IMR-90 (cell line): ENCODE measurements around the gene EFCAB8. TPM values are rescaled to one million over a fixed set of nuclear protein-coding genes. Genes with fewer than 3 reads are reported as not detected.

Experiments used
- ATAC-seq: fragments of 200-7000 bp; cut with Tn5 transposase; 2 replicates; pipeline ENCODE4 v1.9.1; 2020; ENCODE audit warnings: low read depth, mild to moderate bottlenecking, moderate library complexity
- BruUV-seq: library from RNA; stranded (reverse); fragments of 400-500 nt; replicated peaks from 2 replicates; lab custom pipeline; 2021; lab: Mats Ljungman, UMichigan
- CTCF ChIA-PET: fragments of 300-600 bp; formaldehyde crosslinking; extraction: SDS; loops from one replicate; lab custom pipeline; 2021; ENCODE audit warnings: antibody characterized with exemption; lab: Yijun Ruan, JAX
- POLR2A ChIA-PET: fragments of 300-600 bp; sonication (Branson Sonifier 250); formaldehyde crosslinking; loops from one replicate; lab custom pipeline; 2022; ENCODE audit warnings: antibody characterized with exemption; ENCODE audit not compliant: unreplicated experiment; lab: Charles Lee
- DNase-seq: peaks from one replicate; pipeline ENCODE4 v3.0.0; 2013
- H2AFZ ChIP-seq: replicated peaks from 2 replicates; pipeline ENCODE3; 2013; ENCODE audit warnings: low read length, mild to moderate bottlenecking; ENCODE audit not compliant: poor library complexity
- H2AK5ac ChIP-seq: 2 replicates; pipeline ENCODE4 v1.6.1; 2013; ENCODE audit warnings: low read depth, low read length, inconsistent platforms
- H2AK9ac ChIP-seq: replicated peaks from 2 replicates; pipeline ENCODE3; 2013; ENCODE audit warnings: mild to moderate bottlenecking, low read depth, low read length, moderate library complexity; ENCODE audit not compliant: poor library complexity
- H2BK120ac ChIP-seq: 2 replicates; pipeline ENCODE4 v1.6.1; 2013; ENCODE audit warnings: low read depth, low read length, inconsistent platforms
- H2BK15ac ChIP-seq: 3 replicates; pipeline ENCODE4 v1.6.1; 2013; ENCODE audit warnings: low read depth, low read length, inconsistent platforms
- H2BK20ac ChIP-seq: 2 replicates; pipeline ENCODE4 v1.6.1; 2013; ENCODE audit warnings: low read depth, mild to moderate bottlenecking, inconsistent platforms, low read length, moderate library complexity
- H2BK5ac ChIP-seq: 2 replicates; pipeline ENCODE4 v1.6.1; 2013; ENCODE audit warnings: mild to moderate bottlenecking, low read depth, low read length, inconsistent platforms; ENCODE audit not compliant: poor library complexity, severe bottlenecking
- H3K14ac ChIP-seq: replicated peaks from 2 replicates; pipeline ENCODE4 v1.6.1; 2013; ENCODE audit warnings: low read depth, low read length, inconsistent platforms
- H3K18ac ChIP-seq: 2 replicates; pipeline ENCODE4 v1.6.1; 2013; ENCODE audit warnings: low read depth, low read length, control low read depth
- H3K23ac ChIP-seq: 2 replicates; pipeline ENCODE4 v1.6.1; 2013; ENCODE audit warnings: low read depth, low read length, inconsistent platforms
- H3K27ac ChIP-seq: 2 replicates; pipeline ENCODE4 v1.5.1; 2013; ENCODE audit warnings: mild to moderate bottlenecking, control low read depth, low read length; ENCODE audit not compliant: insufficient read depth
- H3K27me3 ChIP-seq: 2 replicates; pipeline ENCODE4 v1.6.1; 2013; ENCODE audit warnings: low read length; ENCODE audit not compliant: control insufficient read depth, insufficient read depth
- H3K36me3 ChIP-seq: 2 replicates; pipeline ENCODE4 v1.6.1; 2013; ENCODE audit warnings: low read length, mixed read lengths; ENCODE audit not compliant: control insufficient read depth, insufficient read depth
- H3K4ac ChIP-seq: 2 replicates; pipeline ENCODE4 v1.6.1; 2013; ENCODE audit warnings: low read depth, low read length, inconsistent platforms
- H3K4me1 ChIP-seq: 2 replicates; pipeline ENCODE4 v1.6.1; 2013; ENCODE audit warnings: low read length, mixed read lengths; ENCODE audit not compliant: control insufficient read depth, insufficient read depth
- H3K4me2 ChIP-seq: 2 replicates; pipeline ENCODE4 v1.6.1; 2013; ENCODE audit warnings: low read depth, mild to moderate bottlenecking, control low read depth, low read length, moderate library complexity
- H3K4me3 ChIP-seq: 2 replicates; pipeline ENCODE4 v1.5.1; 2013; ENCODE audit warnings: low read depth, mild to moderate bottlenecking, control low read depth, low read length, moderate library complexity; ENCODE audit not compliant: insufficient read depth
- H3K56ac ChIP-seq: 2 replicates; pipeline ENCODE4 v1.6.1; 2013; ENCODE audit warnings: low read length, inconsistent platforms; ENCODE audit not compliant: insufficient read depth; ENCODE audit errors: extremely low read depth
- H3K79me1 ChIP-seq, 2 experiments: 2 replicates each; pipeline ENCODE4 v1.6.1; 2013; ENCODE audit warnings: low read length in 2 of 2, inconsistent platforms in 1 of 2, low read depth in 1 of 2
- H3K9ac ChIP-seq: 2 replicates; pipeline ENCODE4 v1.6.1; 2013; ENCODE audit warnings: low read depth, low read length, control low read depth
- H3K9me1 ChIP-seq: 2 replicates; pipeline ENCODE4 v1.6.1; 2013; ENCODE audit warnings: low read length, inconsistent platforms; ENCODE audit not compliant: insufficient read depth
- H3K9me3 ChIP-seq: 2 replicates; pipeline ENCODE4 v1.6.1; 2013; ENCODE audit warnings: low read length; ENCODE audit not compliant: control insufficient read depth, insufficient read depth
- H4K20me1 ChIP-seq: 2 replicates; pipeline ENCODE4 v1.6.1; 2013; ENCODE audit warnings: low read length, inconsistent platforms; ENCODE audit not compliant: insufficient read depth
- H4K5ac ChIP-seq: 2 replicates; pipeline ENCODE4 v1.6.1; 2013; ENCODE audit warnings: mild to moderate bottlenecking, low read depth, low read length, control low read depth
- H4K8ac ChIP-seq, 2 experiments: 2 replicates each; pipeline ENCODE4 v1.6.1; 2013; ENCODE audit warnings: low read depth in 2 of 2, low read length in 2 of 2, control low read depth in 1 of 2, inconsistent platforms in 1 of 2
- H4K91ac ChIP-seq: 2 replicates; pipeline ENCODE4 v1.6.1; 2013; ENCODE audit warnings: low read depth, low read length, inconsistent platforms; ENCODE audit not compliant: insufficient read depth
- BHLHE40 ChIP-seq: fragments of 150-350 bp; IDR thresholded peaks from 2 replicates; pipeline ENCODE4 v1.6.1; 2016; ENCODE audit warnings: mild to moderate bottlenecking, low read depth, low read length
- CEBPB ChIP-seq: IDR thresholded peaks from 2 replicates; pipeline ENCODE4 v1.6.1; 2012; ENCODE audit warnings: low read depth, low read length, improper control_type of control experiment
- CTCF ChIP-seq: conservative IDR thresholded peaks from 2 replicates; pipeline ENCODE4 v1.5.1; 2012; ENCODE audit warnings: mild to moderate bottlenecking, low read depth, low read length, improper control_type of control experiment
- ELK1 ChIP-seq: fragments of 150-350 bp; IDR thresholded peaks from 2 replicates; pipeline ENCODE4 v1.6.1; 2016; ENCODE audit warnings: low read depth, mild to moderate bottlenecking, low read length, moderate library complexity, borderline replicate concordance
- FOS ChIP-seq: fragments of 150-350 bp; IDR thresholded peaks from 2 replicates; pipeline ENCODE4 v1.6.1; 2016; ENCODE audit warnings: low read depth, low read length
- MAZ ChIP-seq: IDR thresholded peaks from 2 replicates; pipeline ENCODE4 v1.6.1; 2012; ENCODE audit warnings: low read depth, mild to moderate bottlenecking, low read length, improper control_type of control experiment, moderate library complexity, borderline replicate concordance
- NFE2L2 ChIP-seq: fragments of 150-350 bp; IDR thresholded peaks from 2 replicates; pipeline ENCODE4 v1.6.1; 2016; ENCODE audit warnings: low read depth, mild to moderate bottlenecking, low read length
- RCOR1 ChIP-seq: IDR thresholded peaks from 2 replicates; pipeline ENCODE4 v1.6.1; 2012; ENCODE audit warnings: mild to moderate bottlenecking, low read length, improper control_type of control experiment; ENCODE audit not compliant: insufficient replicate concordance
- RFX5 ChIP-seq: IDR thresholded peaks from 2 replicates; pipeline ENCODE4 v1.8.0; 2012; ENCODE audit warnings: low read depth, mild to moderate bottlenecking, low read length, moderate library complexity
- SMC3 ChIP-seq: fragments of 150-350 bp; IDR thresholded peaks from 2 replicates; pipeline ENCODE4 v1.6.1; 2016; ENCODE audit warnings: low read depth, mild to moderate bottlenecking, antibody characterized with exemption, low read length, moderate library complexity
- WGBS, 2 experiments: methylation state at CpG; one replicate each; pipeline versions ENCODE4 v1.1.5 to v1.1.7; 2013; ENCODE audit warnings: missing lambda C conversion rate in 2 of 2; ENCODE audit not compliant: insufficient read length in 1 of 2; ENCODE audit errors: extremely low coverage in 2 of 2; 5-methylcytosine and 5-hydroxymethylcytosine counted together
- dilution Hi-C: fragments of 300-500 bp; cut with HindIII; formaldehyde crosslinking; loops from one replicate; pipeline ENCODE4 v1.14.3; 2018; ENCODE audit warnings: low sequenced_read_pairs; ENCODE audit not compliant: unreplicated experiment
- in situ Hi-C: fragments of 300-500 bp; cut with MboI; formaldehyde crosslinking; loops from 3 replicates; pipeline ENCODE4 v1.14.3; 2019; ENCODE audit warnings: low sequenced_read_pairs, inconsistent platforms, mixed read lengths
- intact Hi-C: fragments of 100-400 bp; cut with micrococcal nuclease; formaldehyde crosslinking; loops from 2 replicates; pipeline ENCODE4 v1.10.0; 2022
- polyA plus RNA-seq, 3 experiments: library from polyadenylated mRNA; depleted of rRNA; stranded (reverse); fragments of >200 nt; gene quantifications; 2 replicates each; pipeline ENCODE4 v1.2.3, GENCODE V29; 2012; ENCODE audit warnings: low replicate concordance in 1 of 3
- total RNA-seq: library from RNA; depleted of rRNA; stranded (reverse); fragments of >200 nt; gene quantifications from 2 replicates; pipeline ENCODE4 v1.2.3, GENCODE V29; 2012
- TF ChIP-seq, protein P1 (sequence below): fragments of 150-350 bp; IDR thresholded peaks from 2 replicates; pipeline ENCODE4 v1.6.1; 2017; ENCODE audit warnings: mild to moderate bottlenecking, antibody characterized with exemption, low read length, low read depth

The EFCAB8 gene
- total and polyA plus RNA-seq, 2 of the 4 experiments (the other 2 are of a cell fraction): not detected

DNA sequence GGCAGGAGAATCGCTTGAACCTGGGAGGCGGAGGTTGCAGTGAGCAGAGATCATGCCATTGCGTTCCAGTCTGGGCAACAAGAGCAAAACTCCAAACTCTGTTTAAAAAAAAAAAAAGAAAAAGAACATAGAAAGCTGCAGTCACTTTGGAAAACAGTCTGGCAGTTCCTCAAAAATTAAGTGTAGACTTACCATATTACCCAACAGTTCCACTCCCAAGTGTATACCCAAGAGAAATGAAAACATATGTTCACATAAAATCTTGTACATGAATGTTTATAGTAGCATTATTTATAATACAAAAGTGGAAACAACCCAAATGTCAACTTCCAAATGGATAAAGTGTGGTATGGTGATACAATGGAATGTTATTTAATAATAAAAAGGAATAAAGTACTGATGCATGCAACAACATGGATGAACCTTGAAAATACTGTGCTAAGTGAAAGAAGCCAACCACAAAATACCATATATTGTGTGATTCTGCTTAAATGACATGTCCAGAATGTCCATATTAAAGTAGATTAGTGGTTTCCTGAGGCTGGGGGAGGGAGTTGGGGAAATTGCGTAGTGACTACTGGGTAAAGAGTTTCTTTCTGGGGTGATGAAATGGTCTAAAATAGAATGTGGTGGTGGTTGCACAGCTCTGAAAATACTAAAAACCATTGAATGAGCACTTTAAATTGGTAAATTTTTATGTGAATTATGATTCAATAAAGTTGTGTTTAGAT, 82.6 kb downstream of the EFCAB8 start (continued):
- no peak for TF ChIP-seq SMC3

DNA sequence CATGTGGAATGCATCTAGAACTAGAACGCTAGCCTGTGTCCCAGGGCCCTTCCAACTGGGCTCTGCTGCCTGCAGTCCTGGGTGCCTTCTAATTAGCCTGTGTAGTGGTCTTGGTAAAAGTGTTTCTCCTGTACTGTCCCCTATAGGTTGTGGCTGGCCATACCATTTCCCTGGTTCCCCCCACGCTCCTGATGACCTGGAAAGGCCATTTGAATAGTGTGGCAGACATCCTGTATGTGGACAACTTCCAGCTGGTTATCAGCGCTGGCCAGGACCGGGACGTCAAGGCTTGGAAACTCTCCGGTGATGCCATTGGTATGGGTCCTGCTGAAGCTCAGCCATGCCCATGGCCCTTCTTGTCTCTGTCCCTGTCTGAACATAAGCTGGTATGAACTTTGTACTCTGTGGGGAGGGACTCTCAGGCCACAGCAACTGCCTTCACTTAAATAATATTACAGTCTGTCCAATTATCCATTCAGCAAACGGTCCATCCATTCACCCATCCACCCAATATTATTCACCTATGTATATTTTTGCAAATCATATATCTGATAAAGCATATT, 84.8 kb downstream of the EFCAB8 start:
- dilution Hi-C loops: no loop called here
- no peaks in the 10 kb centered on the region for H4K20me1 ChIP-seq
- no peak overlapping the region for H2BK15ac ChIP-seq
- ChIA-PET POLR2A (no interaction called here), CTCF (no interaction called here)
- no TSS peak for BruUV-seq
- no peak overlapping the region for H4K8ac ChIP-seq
- no peaks in the 10 kb centered on the region for H3K4me1 ChIP-seq
- H2BK120ac ChIP-seq: no peak overlapping the region
- no peak overlapping the region for H4K5ac ChIP-seq
- H3K18ac ChIP-seq: no peak overlapping the region
- H3K79me1 ChIP-seq: no peaks in the 10 kb centered on the region
- DNase-seq (no peak), ATAC-seq (no peak)
- H4K91ac ChIP-seq: no peak overlapping the region
- no peak overlapping the region for H2AK5ac ChIP-seq
- H3K9ac ChIP-seq: no peak overlapping the region
- intact Hi-C loops: loop anchor here (10.0 kb wide), 1 partner anchor 269 kb away; the partner anchor contains the start of gene C20orf203
- no peak overlapping the region for H2AFZ ChIP-seq
- H3K9me3 ChIP-seq: no peaks in the 10 kb centered on the region
- no peak overlapping the region for H3K4me2 ChIP-seq
- no peak overlapping the region for H2BK20ac ChIP-seq
- H3K36me3 ChIP-seq: no peaks in the 10 kb centered on the region
- no peak overlapping the region for H3K4ac ChIP-seq
- H3K4me3 ChIP-seq: no peak overlapping the region
- H3K14ac ChIP-seq: no peak overlapping the region
- H3K27ac ChIP-seq: no peak overlapping the region
- no peak overlapping the region for H3K23ac ChIP-seq
- peaks cover 4% of the 10 kb centered on the region; the same call in 1 of the 2 replicates for H3K27me3 ChIP-seq
- in situ Hi-C loops: loop anchor here (10.0 kb wide), 1 partner anchor 159 kb away; no protein-coding TSS in a partner anchor
- H2AK9ac ChIP-seq: no peak overlapping the region
- H3K9me1 ChIP-seq: no peaks in the 10 kb centered on the region
- WGBS, 2 experiments: 92% methylated on average over 4 of the region's 7 CpGs; no CpG with 5 or more reads in 1 of the 2 experiments
- no peak overlapping the region for H2BK5ac ChIP-seq
- H3K56ac ChIP-seq: no peak overlapping the region
- no peak for TF ChIP-seq RCOR1
- no peak for TF ChIP-seq ELK1
- TF ChIP-seq, protein P1, sequence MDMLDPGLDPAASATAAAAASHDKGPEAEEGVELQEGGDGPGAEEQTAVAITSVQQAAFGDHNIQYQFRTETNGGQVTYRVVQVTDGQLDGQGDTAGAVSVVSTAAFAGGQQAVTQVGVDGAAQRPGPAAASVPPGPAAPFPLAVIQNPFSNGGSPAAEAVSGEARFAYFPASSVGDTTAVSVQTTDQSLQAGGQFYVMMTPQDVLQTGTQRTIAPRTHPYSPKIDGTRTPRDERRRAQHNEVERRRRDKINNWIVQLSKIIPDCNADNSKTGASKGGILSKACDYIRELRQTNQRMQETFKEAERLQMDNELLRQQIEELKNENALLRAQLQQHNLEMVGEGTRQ: no peak
- no peak for TF ChIP-seq FOS
- no peak for TF ChIP-seq CEBPB
- no peak for TF ChIP-seq MAZ
- TF ChIP-seq NFE2L2: no peak
- no peak for TF ChIP-seq SMC3
- TF ChIP-seq RFX5: no peak
- TF ChIP-seq CTCF: no peak
- no peak for TF ChIP-seq BHLHE40
